ENCODE measurements around the gene UBTFL1. TPM values are rescaled to one million over a fixed set of nuclear protein-coding genes. Genes with fewer than 3 reads are reported as not detected.

UBTFL1 gene
- total RNA-seq, 1 donor from 2014 or later = not detected

GRCh38 chr11:90135016-90135415 lies 49.3 kb downstream of the UBTFL1 start:
- no peak for TF ChIP-seq CTCF (IDR thresholded peaks at IDR 0.05)
- no peak overlapping the region for H3K27ac ChIP-seq
- ATAC-seq (no peak), DNase-seq (no peak)
- H3K4me3 ChIP-seq = peak overlapping the region; percentile 52
- no peaks in the 10 kb centered on the region for H3K4me1 ChIP-seq
- H3K27me3 ChIP-seq (ENCODE audit: low read depth) = peaks cover 8% of the 10 kb centered on the region
- H3K9me3 ChIP-seq = no peaks in the 10 kb centered on the region
- intact Hi-C loops (cut with DNase I) = no loop called here
- H3K36me3 ChIP-seq = no peaks in the 10 kb centered on the region

Other genes starting within 250 kb of the UBTFL1 start
- not detected for gene TRIM64B, start 207.5 kb upstream of the UBTFL1 start, total RNA-seq
- gene TRIM49D1, start 163.7 kb upstream of the UBTFL1 start, total RNA-seq = not detected
- not detected for gene TRIM49D2, start 161.9 kb upstream of the UBTFL1 start, total RNA-seq
- gene TRIM64, start 119.9 kb upstream of the UBTFL1 start, total RNA-seq = not detected
- not detected for gene TRIM49C, start 54.8 kb upstream of the UBTFL1 start, total RNA-seq
- gene NAALAD2, start 48.7 kb downstream of the UBTFL1 start, total RNA-seq = 1.6 TPM
- 36.7 TPM for gene CHORDC1, start 137.1 kb downstream of the UBTFL1 start, total RNA-seq

Measured in lower lobe of right lung (tissue), 2 donors.